NCI-H748 (cell line): ENCODE results near the gene CDC40.
A peak's percentile ranks its signal among the peaks of the same experiment; 100 is the strongest.

Experiments used
- DNase-seq: peaks from one replicate; lab custom pipeline; 2025; ENCODE audit not compliant: unreplicated experiment; lab: John Stamatoyannopoulos, UW

The CDC40 gene

DNA sequence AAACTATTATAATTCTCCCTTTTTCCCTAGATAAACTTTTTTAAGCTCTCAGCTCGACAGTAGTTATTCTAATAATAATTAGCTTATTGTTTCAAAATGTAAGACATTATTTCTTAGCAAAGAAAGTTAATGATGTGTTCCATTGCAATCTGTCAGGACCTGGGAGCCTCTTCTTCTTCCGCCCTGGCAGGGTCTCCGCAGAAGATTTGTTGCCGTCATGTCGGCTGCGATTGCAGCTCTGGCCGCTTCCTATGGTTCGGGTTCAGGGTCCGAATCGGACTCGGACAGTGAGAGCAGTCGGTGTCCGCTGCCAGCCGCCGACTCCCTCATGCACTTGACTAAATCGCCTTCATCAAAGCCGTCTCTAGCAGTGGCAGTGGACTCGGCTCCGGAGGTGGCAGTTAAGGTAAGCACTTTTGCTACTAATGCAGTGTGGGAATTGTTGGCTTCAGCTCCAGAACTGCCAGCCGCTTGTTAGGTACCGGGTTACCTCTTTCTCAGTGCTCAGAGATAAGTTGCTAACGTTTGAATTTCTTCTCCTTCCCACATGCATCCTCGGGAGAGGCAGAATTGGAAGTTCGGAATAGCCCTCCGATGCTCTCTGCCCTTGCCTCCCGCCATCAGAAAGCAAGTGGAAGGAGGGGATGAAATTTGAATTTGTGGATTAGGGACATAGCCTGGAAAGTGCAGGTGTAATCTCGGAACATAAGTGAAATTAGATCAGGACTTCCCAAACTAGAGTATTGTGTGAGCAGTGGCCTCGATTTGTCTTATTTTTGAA, at the start of gene CDC40:
Gene CDC40, plus strand, starts transcription at position 200 of the 781 bp plus-strand sequence. Its CDS starts 18 bp downstream, at position 218.
- peak; percentile 77 for DNase-seq

DNA sequence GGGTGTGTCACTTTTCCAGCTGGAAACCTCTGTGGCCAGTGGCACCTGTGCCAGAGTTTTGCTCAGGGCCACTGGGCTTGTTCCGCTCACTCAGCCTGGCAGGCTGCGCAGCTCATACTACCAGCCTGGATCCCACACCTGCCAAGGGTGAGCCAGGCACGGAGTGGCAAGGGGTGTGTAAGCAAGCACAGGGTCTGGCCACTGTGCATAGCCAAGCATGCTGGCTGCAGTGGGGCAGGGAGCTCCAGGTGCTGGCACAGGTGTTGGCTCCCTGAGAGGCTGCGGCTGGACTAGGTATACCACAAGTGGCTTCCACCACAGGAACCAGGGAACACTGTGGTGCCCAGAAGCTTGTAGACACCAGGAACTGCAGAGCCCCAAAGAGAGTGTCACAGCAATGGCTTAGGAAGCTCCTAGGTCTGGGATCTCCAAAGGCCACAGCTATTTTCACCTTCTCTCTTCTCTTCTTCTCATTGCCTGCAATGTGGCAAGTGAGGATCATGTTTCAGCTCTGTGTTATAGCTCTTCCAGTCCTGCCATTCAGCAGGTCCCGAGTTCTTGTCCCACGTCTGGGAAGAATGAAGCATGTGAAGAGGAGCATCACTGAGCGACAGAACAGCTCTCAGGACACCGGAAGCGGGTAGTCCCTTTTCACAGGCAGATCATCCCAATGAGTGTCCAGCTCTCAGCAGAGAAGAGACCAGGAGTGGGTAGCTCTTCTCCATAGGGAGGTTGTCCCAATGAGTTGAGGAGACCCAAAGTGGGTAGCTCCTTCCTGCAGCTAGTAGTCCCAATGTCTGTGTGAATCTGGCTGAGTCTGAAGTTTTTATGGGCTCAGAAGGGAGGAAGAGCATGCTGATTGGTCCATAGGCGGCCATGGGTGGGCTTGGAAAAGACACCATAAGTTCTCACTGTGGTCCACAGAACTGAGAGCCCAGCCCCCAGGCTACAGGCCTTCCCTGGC, 42.0 kb upstream of the CDC40 start:
- DNase-seq = no peak

DNA sequence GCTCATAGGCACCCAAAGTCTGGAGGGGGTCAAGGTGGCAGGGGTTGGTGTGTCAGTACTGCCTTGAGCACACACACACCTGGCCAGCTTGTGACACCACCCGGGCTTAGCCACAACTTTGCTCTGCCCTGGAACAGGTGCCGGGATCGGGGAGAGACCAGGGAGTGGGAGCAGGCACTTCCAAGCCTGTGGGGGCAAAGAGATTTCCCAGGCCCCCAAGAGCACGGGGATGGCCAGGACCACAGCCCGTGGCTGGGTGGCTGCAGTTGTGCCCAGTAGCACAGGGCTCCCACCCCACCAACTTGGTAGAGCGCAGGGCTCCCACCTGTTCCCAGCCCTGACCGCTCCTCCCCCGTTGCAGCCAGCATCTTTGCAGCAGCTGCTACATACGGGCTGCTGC, 41.2 kb upstream of the CDC40 start:
- no peak for DNase-seq

DNA sequence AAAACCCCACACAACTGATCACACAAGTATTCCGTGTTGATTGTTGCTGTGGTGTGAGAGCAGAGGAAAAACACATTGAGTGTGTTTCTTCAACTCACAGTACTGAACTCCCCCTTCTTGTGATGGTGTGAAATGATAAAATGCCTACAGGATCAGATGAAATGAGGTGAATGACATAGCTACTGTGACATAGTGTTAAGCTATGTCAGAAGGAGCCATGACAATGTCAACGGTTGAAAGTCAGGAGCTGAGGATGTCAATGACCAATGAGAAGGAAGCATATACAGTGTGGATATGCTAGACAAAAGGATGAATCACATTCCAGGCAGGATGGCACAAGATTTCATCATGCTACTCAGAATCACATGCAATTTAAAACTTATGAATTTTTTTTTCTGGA, 39.6 kb upstream of the CDC40 start:
- no peak for DNase-seq

DNA sequence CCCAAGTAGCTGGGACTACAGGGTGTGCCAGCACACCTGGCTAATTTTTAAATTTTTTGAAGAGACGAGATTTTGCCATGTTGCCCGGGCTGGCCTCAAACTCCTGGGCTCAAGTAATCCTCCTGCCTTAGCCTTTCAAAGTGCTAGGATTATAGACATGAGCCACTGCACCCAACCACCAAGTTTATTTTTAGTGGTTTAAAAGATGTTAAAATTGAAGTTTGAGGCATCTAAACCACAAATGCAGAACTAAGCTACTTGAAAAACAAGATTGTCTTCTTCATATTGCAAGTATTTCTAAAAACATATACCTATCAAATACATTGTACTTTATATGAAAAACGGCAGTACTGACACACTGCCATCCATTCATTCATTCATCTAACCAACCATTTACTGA, 32.4 kb upstream of the CDC40 start:
- no peak for DNase-seq

DNA sequence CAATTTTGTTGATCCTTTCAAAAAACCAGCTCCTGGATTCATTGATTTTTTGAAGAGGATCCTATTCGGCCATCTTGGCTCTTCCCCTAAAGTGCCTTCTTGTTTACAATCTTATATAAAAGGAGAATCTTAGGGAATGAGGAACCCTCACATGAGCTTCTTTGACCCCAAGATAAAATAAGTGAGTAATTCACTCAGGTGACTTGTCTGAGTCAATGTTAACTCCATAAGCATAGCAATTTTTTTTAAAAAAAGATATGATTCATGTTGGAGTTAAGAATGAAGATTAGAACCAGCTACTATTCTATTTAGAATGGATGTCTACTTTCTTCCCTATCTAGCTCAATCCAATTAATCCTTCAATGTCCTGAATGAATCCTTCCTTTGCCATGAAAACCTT, 21.7 kb upstream of the CDC40 start:
- no peak for DNase-seq

DNA sequence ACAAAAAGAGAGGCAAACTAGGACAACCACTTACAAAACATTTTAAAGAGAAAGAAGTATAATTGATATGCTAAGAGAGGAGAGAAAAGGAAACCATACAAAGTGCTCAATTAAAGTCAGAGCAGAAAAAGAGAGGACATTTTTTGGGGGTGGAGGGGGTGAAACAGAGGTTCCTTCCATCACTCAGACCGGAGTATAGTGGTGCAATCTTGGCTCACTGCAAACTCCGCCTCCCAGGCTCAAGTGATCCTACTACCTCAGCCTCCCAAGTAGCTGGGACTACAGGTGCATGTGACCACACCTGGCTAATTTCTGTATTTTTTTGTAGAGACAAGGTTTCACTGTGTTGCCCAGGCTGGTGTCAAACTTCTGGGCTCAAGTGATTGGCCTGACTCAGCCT, 10.1 kb upstream of the CDC40 start:
- no peak for DNase-seq

DNA sequence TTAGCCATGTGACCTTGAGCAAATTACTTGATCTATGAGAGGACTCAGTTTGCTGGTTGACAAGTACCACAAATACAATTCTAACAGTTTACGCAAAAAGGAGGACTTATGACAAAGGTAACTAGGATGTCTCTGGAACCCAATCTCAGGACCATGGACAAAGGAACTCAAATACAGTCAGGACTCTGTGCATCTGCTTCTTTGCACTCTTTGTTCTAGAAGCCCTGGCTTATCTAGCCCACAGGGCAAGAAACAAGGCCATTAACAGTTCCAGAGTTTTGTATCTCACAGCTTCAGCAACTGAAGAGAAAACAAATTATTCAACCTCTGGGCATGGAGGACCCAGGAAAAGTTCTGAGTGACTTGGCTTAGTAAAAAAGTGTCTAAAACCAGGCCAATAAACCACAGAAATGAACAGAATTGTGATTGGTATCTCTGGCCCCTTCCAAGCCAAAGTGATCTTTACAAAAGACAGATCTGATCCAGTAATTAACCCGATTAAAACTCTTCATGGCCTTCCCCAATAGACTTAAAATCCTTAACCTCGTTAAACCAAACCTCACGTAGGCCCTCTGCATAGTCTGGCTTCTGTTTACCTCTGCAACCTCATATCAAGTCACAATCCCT, 6.6 kb upstream of the CDC40 start:
- no peak for DNase-seq

DNA sequence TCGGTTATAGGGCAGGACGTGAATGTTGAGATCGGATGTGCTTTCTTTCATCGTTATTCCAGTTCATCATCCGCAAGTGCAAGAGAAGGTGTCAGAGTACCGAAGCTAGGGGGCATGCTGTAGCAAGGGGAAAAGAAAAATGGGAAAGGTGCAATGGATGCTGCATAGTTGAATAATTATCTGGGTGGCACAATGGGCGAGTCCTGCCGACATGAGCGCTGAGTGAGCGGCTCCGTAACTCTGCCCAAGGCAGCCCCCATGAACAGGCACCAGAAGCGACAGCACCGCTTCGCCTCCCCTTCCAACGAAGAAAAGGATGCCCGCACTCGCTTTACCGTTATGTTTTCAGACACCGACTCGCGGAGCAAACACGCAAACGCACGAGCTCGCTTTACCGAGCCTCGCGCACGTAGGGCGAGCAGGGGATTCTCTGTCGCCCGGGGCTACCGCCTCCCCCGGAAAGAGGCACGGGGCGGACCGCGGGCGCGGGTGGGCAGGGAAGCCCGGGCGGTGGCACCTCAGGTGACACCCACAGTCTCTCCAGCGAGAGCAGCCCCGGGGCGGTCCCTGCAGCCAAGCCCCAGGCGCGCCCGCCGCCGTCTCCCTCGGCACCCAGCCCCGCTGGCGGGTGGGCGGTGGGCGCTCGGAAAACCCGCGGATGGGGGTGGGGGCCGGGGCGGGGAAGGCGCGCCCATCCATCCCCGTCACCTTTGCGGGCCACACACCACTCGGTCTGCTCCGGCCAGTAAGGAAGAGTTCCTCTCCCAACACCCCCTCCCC, 1.4 kb upstream of the CDC40 start:
- peak; percentile 91 for DNase-seq

DNA sequence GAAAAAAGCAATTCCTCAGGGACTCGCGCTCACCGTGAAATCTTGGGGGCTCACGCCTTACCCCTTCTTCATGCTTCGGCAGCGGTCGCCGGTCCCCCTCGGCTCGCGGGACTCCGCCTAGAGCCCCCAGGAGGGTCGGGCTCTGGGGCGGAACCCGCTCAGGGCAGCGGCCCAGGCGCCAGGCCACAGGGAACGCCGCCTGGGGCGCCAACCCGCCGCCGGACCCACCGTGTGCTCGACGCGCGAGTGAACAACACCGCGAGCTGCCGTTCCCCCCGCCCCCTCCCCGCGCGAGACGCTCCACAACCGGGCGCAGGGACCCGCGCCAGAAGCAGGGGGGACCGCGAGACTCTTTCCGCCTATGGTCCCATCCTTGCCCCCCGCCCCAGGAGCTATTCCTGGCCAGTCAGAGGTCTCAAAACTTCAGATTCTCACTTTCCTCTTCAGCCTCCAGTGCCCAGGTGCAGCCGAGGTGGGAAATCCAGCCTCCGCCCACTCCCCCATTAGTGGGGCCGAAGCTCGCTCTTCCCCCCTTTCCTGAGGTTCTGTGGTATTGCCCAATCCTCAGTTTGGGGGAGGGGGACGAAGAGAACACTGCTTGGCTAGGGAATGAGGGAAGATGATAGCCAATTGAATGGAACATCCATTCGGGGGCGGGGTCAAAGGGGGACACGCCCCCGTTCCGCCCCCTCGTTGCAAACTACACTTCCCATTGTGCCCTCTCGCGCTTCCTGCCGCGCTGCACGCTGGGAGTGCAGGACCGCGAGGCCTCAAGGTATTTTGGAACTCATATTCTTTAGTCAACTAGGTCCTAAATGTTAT, 610 bp upstream of the CDC40 start, which contains the start of gene WASF1:
Gene WASF1, minus strand, starts transcription at position 265 of the 822 bp plus-strand sequence. CDS start 52,069 bp downstream, outside the sequence.
- DNase-seq = peak; percentile 98

DNA sequence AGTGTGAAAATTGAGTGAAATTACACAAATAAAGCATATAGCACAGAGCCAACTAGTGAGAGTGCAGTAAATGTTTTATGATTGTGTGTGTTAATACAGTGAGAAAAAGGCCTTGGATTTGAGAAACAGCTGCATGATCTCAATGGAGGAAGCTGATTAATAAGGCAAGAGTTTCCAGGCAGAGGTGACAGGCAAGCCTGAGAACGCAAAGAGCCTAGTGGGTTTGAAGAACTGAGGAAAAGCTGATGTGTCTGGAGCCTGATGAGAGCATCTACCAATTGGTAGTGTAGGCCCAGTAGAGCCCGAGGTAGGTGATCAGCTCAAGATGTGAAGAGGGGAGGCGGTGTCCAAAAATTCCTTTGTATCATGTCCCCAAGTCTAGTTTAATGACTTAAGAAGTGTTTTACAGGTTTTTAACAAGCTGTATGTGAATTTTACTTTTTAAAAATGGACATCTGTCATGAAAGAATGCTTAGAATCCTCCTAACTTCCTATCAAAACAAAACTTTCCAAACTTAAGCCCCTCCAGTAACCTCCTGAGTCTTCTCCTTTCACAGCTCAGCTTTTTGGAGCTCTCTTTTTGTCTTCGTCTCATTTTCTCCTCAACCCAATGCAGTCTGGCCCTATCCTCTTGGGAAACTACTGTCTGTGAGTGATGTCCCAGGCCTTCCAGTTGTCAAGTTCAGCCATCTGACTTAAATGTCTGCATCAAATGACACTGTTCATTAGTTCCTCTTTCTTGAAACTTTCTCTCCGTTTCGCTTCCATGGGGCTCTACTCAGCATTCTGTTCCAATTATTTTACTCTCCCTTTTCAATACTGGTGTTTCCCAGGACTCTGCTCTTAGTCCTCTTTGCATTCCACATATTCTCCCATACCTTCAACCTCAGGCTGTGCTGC, 1.2 kb downstream of the CDC40 start:
- DNase-seq = no peak

DNA sequence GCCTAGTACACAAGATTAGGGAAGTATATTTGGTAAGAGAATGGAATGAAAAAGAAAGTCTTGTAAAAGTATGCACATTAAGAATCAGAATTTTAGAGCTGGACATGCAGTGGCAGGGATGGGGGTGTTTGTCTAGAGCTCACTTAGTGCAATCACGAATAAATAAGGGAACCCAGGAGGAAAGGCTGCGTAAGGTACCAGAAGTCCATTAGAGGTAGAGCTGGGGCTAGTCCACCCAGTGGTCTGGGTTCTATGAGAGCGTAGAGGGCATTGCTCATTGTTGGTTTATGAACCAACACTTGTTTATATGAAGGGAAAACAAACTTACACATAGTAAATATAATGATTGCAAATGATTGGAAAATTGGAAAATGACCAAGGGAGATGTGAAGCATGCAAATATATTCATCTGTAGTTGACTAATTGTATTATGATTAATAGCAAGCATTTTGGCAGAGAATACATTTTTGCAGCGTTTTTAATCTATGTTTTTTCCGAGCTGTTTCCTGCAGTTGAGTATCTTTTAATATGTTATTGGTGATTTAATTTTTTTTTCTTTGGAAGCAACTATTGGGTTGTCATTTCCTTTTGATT, 3.2 kb downstream of the CDC40 start:
- DNase-seq = no peak

DNA sequence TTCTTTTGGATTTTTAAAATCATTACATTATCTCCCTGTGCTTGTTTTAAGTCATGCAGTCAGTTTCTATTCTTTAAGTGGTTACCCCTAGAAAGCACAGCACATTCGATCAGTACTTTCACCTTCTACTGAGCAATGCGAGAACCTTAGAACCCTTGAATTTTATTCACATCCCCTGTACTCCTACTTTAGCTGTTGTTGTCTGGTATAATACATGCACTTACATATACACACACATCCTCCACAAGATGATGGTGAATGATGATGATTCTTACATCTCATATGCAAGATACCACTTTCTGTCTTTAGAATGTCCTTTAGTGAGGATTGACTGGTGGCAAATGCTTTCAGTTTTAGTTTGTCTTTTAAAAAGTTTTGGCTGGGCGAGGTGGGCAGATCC, 5.7 kb downstream of the CDC40 start:
- DNase-seq = no peak

DNA sequence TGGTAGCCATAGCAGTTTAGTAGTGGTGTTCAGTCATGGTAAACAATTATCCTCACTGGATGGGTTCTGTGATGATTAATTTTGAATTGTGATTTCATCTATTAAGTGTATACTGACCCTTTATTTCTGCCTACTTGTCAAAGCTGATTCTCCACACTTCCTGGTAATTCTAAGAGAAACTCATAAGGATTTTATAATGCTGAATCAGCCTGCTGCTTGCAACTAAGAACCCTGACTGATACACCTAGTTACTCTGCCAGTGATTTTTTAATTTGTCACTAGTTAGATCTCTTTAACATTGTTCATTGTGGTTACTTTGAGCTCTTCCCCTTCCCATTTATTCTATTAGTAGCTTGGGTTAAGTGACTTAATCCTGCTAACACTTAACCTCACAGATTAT, 8.6 kb downstream of the CDC40 start:
- DNase-seq = no peak

DNA sequence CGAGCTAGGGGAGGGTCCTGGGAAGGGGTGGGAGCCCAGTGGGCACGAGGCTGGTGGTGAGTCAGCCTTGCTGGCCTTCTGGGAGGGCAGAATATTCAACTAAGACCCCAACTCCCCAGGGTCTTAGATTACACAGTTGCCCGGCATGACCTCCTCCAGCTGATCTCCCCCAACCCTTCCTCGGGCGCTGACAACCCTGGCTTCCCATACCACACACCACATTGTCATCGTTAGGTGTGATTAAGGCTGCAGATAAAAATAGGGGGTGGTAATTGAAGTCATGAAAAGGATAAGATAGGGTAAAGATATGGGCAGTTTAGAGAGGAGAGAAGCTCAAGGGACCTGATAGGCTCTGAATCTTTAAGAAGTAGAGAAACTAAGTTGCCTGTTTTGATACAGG, 10.5 kb downstream of the CDC40 start:
- no peak for DNase-seq

DNA sequence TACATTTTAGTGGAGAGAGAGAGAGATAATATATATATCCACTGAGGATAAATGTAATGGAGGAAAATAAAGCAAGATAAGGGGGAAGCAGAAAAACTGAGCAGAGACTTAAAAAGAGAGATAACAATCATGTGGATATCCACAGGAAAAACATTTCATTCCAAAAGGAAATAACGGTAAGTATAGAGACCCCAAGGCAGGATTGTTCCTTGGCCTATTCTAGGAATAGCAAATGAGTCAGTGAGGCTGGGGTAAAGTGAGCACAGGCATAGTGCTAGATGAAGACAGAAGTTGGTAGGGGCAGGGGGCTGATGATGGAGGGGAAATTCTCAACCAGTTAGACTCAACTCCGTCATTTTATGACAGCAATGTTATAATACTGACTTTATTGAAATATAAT, 11.2 kb downstream of the CDC40 start:
- no peak for DNase-seq

DNA sequence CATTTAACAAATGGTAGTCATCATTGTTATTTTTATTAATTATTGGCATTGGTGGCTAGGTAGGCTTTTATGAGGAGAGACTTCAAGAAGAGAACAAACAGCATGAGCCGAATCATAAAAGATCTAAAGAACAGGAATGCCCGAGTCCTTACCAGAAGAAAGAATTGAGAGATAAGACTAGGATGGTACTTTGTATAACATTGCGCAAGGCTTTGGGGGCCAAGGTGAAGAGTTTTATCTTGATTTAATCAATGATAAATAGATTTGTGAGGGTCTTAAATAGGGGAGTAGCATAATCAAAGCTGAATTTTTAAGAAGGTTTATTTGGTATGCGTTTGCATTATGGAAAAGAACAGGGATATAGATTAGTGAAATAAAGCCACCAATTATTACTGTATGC, 15.4 kb downstream of the CDC40 start:
- no peak for DNase-seq

DNA sequence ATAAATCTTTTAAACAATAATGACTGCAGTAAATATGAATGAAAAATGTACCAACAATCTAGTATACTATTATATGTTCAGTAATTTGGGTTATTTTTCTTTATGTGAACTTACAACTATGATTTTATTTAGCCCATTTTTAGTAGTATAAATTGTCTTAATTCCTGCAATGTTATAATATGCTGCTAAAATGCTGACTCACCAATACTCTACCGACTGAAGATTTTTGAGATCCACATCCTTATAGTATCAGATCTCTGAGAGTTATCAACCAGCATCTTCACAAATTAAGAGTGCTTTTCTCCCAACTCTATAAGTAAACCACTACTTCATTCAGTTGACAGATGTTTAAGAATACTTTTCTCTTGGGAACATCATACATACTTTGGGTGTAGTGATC, 16.6 kb downstream of the CDC40 start:
- no peak for DNase-seq
